GM19452 (cell line): ENCODE results near the gene USP17L21.
"Not testable (repeated sequence)": the region's sequence is repeated elsewhere in the genome, so short reads cannot be mapped to it uniquely, and the experiment has no call there.

Experiments used
- ATAC-seq: cut with Tn5 transposase; IDR thresholded peaks from one replicate; pipeline ENCODE4 v1.9.1; 2021; ENCODE audit not compliant: unreplicated experiment

USP17L21 gene, protein sequence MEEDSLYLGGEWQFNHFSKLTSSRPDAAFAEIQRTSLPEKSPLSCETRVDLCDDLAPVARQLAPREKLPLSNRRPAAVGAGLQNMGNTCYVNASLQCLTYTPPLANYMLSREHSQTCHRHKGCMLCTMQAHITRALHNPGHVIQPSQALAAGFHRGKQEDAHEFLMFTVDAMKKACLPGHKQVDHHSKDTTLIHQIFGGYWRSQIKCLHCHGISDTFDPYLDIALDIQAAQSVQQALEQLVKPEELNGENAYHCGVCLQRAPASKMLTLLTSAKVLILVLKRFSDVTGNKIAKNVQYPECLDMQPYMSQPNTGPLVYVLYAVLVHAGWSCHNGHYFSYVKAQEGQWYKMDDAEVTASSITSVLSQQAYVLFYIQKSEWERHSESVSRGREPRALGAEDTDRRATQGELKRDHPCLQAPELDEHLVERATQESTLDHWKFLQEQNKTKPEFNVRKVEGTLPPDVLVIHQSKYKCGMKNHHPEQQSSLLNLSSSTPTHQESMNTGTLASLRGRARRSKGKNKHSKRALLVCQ

DNA sequence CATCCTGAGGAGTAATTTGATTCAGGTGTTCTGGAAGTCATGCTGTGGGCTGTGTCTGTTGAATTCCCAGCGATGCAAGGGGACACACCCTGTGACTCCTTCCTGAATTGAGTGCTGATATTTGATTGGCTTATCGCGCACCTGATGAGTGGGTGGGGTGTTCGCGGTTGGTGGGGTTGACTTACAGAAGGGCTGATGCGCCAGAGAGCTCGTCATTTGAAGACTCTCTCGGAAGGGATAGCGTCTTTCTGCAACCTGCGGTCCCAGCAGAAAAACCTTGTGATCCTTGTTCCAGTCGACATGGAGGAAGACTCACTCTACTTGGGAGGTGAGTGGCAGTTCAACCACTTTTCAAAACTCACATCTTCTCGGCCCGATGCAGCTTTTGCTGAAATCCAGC, at the start of gene USP17L21:
USP17L21 (plus strand) TSS at position 301 of the 400 bp plus-strand sequence; CDS start at position 301, 0 bp downstream.
- ATAC-seq = not testable (repeated sequence)

DNA sequence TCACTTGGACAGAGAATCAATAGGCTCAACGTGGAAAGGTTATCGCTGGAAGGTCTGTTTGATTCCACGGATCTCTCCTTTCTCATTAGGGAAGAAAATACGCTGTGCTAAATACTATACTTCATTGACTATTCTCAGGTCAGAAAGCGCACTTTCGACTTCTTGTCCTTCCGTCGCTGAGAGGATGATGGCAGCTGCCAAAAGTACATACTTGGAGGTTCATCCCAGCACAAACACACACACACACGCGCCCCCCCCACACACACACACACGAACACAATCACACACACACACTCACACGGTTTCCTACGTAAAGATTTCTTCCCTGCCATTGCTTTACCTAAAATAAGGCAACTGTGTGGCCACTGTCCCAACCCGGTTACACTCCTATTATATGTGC, 48.0 kb upstream of the USP17L21 start:
- ATAC-seq = not testable (repeated sequence)

DNA sequence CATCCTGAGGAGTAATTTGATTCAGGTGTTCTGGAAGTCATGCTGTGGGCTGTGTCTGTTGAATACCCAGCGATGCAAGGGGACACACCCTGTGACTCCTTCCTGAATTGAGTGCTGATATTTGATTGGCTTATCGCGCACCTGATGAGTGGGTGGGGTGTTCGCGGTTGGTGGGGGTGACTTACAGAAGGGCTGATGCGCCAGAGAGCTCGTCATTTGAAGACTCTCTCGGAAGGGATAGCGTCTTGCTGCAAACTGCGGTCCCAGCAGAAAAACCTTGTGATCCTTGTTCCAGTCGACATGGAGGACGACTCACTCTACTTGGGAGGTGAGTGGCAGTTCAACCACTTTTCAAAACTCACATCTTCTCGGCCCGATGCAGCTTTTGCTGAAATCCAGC, 47.6 kb upstream of the USP17L21 start, which contains the start of gene USP17L11:
USP17L11 (plus strand) TSS at position 301 of the 400 bp plus-strand sequence; CDS start at position 301, 0 bp downstream.
- not testable (repeated sequence) for ATAC-seq

DNA sequence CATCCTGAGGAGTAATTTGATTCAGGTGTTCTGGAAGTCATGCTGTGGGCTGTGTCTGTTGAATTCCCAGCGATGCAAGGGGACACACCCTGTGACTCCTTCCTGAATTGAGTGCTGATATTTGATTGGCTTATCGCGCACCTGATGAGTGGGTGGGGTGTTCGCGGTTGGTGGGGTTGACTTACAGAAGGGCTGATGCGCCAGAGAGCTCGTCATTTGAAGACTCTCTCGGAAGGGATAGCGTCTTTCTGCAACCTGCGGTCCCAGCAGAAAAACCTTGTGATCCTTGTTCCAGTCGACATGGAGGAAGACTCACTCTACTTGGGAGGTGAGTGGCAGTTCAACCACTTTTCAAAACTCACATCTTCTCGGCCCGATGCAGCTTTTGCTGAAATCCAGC, 42.8 kb upstream of the USP17L21 start, which contains the start of gene USP17L12:
USP17L12 (plus strand) TSS at position 301 of the 400 bp plus-strand sequence; CDS start at position 301, 0 bp downstream.
- ATAC-seq = not testable (repeated sequence)

DNA sequence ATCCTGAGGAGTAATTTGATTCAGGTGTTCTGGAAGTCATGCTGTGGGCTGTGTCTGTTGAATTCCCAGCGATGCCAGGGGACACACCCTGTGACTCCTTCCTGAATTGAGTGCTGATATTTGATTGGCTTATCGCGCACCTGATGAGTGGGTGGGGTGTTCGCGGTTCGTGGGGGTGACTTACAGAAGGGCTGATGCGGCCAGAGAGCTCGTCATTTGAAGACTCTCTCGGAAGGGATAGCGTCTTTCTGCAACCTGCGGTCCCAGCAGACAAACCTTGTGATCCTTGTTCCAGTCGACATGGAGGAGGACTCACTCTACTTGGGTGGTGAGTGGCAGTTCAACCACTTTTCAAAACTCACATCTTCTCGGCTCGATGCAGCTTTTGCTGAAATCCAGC, 38.1 kb upstream of the USP17L21 start, which contains the start of gene USP17L13:
USP17L13 (plus strand) TSS at position 301 of the 400 bp plus-strand sequence; CDS start at position 301, 0 bp downstream.
- not testable (repeated sequence) for ATAC-seq

DNA sequence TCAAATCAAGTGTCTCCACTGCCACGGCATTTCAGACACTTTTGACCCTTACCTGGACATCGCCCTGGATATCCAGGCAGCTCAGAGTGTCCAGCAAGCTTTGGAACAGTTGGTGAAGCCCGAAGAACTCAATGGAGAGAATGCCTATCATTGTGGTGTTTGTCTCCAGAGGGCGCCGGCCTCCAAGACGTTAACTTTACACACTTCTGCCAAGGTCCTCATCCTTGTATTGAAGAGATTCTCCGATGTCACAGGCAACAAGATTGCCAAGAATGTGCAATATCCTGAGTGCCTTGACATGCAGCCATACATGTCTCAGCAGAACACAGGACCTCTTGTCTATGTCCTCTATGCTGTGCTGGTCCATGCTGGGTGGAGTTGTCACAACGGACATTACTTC, 32.4 kb upstream of the USP17L21 start:
- not testable (repeated sequence) for ATAC-seq

DNA sequence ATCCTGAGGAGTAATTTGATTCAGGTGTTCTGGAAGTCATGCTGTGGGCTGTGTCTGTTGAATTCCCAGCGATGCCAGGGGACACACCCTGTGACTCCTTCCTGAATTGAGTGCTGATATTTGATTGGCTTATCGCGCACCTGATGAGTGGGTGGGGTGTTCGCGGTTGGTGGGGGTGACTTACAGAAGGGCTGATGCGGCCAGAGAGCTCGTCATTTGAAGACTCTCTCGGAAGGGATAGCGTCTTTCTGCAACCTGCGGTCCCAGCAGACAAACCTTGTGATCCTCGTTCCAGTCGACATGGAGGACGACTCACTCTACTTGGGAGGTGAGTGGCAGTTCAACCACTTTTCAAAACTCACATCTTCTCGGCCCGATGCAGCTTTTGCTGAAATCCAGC, 28.6 kb upstream of the USP17L21 start, which contains the start of gene USP17L15:
USP17L15 (plus strand) TSS at position 301 of the 400 bp plus-strand sequence; CDS start at position 301, 0 bp downstream.
- not testable (repeated sequence) for ATAC-seq

DNA sequence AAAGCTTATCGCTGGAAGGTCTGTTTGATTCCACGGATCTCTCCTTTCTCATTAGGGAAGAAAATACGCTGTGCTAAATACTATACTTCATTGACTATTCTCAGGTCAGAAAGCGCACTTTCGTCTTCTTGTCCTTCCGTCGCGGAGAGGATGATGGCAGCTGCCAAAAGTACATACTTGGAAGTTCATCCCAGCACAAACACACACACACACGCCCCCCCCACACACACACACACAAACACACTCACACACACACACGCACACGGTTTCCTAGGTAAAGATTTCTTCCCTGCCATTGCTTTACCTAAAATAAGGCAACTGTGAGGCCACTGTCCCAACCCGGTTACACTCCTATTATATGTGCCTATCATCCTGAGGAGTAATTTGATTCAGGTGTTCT, 24.2 kb upstream of the USP17L21 start:
- not testable (repeated sequence) for ATAC-seq

DNA sequence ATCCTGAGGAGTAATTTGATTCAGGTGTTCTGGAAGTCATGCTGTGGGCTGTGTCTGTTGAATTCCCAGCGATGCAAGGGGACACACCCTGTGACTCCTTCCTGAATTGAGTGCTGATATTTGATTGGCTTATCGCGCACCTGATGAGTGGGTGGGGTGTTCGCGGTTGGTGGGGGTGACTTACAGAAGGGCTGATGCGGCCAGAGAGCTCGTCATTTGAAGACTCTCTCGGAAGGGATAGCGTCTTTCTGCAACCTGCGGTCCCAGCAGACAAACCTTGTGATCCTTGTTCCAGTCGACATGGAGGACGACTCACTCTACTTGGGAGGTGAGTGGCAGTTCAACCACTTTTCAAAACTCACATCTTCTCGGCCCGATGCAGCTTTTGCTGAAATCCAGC, 19.1 kb upstream of the USP17L21 start, which contains the start of gene USP17L17:
USP17L17 (plus strand) TSS at position 301 of the 400 bp plus-strand sequence; CDS start at position 301, 0 bp downstream.
- ATAC-seq = not testable (repeated sequence)

DNA sequence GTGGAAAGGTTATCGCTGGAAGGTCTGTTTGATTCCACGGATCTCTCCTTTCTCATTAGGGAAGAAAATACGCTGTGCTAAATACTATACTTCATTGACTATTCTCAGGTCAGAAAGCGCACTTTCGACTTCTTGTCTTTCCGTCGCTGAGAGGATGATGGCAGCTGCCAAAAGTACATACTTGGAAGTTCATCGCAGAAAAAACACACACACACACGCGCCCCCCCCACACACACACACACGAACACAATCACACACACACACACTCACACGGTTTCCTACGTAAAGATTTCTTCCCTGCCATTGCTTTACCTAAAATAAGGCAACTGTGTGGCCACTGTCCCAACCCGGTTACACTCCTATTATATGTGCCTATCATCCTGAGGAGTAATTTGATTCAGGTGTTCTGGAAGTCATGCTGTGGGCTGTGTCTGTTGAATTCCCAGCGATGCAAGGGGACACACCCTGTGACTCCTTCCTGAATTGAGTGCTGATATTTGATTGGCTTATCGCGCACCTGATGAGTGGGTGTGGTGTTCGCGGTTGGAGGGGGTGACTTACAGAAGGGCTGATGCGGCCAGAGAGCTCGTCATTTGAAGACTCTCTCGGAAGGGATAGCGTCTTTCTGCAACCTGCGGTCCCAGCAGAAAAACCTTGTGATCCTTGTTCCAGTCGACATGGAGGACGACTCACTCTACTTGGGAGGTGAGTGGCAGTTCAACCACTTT, 14.6 kb upstream of the USP17L21 start, which contains the start of gene USP17L18:
USP17L18 (plus strand) TSS at position 678 of the 728 bp plus-strand sequence; CDS start at position 678, 0 bp downstream.
- not testable (repeated sequence) for ATAC-seq

DNA sequence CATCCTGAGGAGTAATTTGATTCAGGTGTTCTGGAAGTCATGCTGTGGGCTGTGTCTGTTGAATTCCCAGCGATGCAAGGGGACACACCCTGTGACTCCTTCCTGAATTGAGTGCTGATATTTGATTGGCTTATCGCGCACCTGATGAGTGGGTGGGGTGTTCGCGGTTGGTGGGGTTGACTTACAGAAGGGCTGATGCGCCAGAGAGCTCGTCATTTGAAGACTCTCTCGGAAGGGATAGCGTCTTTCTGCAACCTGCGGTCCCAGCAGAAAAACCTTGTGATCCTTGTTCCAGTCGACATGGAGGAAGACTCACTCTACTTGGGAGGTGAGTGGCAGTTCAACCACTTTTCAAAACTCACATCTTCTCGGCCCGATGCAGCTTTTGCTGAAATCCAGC, 9.6 kb upstream of the USP17L21 start, which contains the start of gene USP17L19:
USP17L19 (plus strand) TSS at position 301 of the 400 bp plus-strand sequence; CDS start at position 301, 0 bp downstream.
- not testable (repeated sequence) for ATAC-seq

DNA sequence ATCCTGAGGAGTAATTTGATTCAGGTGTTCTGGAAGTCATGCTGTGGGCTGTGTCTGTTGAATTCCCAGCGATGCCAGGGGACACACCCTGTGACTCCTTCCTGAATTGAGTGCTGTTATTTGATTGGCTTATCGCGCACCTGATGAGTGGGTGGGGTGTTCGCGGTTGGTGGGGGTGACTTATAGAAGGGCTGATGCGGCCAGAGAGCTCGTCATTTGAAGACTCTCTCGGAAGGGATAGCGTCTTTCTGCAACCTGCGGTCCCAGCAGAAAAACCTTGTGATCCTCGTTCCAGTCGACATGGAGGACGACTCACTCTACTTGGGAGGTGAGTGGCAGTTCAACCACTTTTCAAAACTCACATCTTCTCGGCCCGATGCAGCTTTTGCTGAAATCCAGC, 4.8 kb upstream of the USP17L21 start, which contains the start of gene USP17L20:
USP17L20 (plus strand) TSS at position 301 of the 400 bp plus-strand sequence; CDS start at position 301, 0 bp downstream.
- ATAC-seq = not testable (repeated sequence)

DNA sequence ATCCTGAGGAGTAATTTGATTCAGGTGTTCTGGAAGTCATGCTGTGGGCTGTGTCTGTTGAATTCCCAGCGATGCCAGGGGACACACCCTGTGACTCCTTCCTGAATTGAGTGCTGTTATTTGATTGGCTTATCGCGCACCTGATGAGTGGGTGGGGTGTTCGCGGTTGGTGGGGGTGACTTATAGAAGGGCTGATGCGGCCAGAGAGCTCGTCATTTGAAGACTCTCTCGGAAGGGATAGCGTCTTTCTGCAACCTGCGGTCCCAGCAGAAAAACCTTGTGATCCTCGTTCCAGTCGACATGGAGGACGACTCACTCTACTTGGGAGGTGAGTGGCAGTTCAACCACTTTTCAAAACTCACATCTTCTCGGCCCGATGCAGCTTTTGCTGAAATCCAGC, 4.6 kb downstream of the USP17L21 start, which contains the start of gene USP17L22:
USP17L22 (plus strand) TSS at position 301 of the 400 bp plus-strand sequence; CDS start at position 301, 0 bp downstream.
- ATAC-seq = not testable (repeated sequence)

DNA sequence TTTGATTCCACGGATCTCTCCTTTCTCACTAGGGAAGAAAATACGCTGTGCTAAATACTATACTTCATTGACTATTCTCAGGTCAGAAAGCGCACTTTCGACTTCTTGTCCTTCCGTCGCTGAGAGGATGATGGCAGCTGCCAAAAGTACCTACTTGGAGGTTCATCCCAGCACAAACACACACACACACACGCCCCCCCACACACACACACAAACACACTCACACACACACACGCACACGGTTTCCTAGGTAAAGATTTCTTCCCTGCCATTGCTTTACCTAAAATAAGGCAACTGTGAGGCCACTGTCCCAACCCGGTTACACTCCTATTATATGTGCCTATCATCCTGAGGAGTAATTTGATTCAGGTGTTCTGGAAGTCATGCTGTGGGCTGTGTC, 9.0 kb downstream of the USP17L21 start:
- not testable (repeated sequence) for ATAC-seq
